Measurements from ENCODE around the gene OR2W3.
"Not testable (repeated sequence)": the region's sequence is repeated elsewhere in the genome, so short reads cannot be mapped to it uniquely, and the experiment has no call there.

Gene OR2W3

DNA sequence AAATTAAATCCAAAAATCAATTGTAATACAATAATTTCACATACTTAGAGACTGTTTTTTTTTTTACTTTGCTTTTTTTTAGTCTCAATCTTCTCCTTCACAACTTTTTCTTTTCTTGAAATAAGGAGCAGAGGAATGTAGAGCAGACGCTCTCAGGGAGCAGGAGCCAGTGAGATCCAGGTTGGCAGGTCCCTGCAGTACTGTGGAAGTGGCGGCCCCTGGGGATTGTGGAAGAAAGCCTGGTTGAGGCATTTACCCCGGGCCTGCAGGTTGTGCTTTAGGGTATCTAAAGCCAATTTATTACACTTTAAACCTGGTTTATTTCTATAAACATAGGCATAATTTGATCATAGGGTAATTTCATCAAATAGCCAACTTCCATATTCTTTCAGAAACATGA lies 28.6 kb downstream of the OR2W3 start:
- DNase-seq: no peak

DNA sequence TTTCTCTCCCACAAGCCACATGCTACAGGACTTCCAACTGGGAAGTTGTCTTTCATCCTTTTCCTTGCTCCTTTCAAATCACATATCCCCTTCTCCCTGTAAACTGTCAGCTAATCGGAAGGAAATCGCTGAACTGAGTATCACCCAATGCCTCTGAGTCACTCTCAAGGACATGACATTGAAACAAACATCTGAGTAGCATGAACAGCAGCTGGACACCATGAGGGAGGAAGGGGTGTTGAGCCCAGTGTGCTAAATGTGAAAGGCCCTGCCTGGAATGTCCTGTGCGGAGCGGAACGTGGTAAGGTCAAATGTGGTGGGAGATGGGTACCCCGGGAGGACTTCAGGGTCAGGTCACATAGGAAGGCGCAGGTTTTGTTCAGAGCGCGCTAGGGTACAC lies 29.5 kb downstream of the OR2W3 start, which contains the start of gene OR2AJ1:
OR2AJ1 (plus strand) TSS at position 22 of the 400 bp plus-strand sequence. CDS start 8,880 bp downstream, outside the sequence.
- no peak for DNase-seq

DNA sequence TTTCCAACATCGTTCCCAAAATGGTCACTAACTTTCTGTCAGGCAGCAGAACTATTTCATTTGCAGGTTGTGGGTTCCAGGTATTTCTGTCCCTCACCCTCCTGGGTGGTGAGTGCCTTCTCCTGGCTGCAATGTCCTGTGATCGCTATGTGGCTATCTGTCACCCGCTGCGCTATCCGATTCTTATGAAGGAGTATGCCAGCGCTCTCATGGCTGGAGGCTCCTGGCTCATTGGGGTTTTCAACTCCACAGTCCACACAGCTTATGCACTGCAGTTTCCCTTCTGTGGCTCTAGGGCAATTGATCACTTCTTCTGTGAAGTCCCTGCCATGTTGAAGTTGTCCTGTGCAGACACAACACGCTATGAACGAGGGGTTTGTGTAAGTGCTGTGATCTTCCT lies 38.6 kb downstream of the OR2W3 start:
- DNase-seq: no peak

DNA sequence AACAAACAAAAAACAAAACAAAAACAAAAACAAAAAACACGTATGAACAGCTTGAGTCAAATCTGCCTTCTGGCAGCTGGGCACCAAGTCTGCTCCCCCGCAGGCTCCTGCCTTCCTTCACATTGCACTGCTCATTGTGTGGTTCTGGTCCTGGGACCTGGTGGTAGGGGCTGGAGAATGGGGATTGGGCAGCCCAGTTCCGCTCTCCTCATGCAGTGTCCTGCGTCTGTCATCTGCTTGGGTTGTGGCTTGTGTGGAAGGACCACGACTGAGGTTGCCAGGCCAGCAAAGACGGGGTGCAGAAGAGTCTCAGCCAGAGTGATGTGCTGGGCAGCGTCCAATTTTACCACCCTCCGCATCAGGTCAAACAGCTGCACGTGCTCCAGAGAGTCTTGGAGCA lies 40.4 kb downstream of the OR2W3 start:
- no peak for DNase-seq

GRCh38 chr1:247936415-247936814 lies 41.0 kb downstream of the OR2W3 start:
- DNase-seq: no peak

GRCh38 chr1:247936965-247937734 lies 41.8 kb downstream of the OR2W3 start:
- not testable (repeated sequence) for DNase-seq

GRCh38 chr1:247942624-247943023 lies 47.2 kb downstream of the OR2W3 start:
- DNase-seq: no peak

All from NCI-H1417 treated with DMSO at 0.1 percent for 48 hours (cell line).